Measurements from ENCODE around the gene BCAS3.
"Not testable (repeated sequence)": the region's sequence is repeated elsewhere in the genome, so short reads cannot be mapped to it uniquely, and the experiment has no call there.

BCAS3 gene

GRCh38 chr17:60802377-60802776, 124.7 kb downstream of the BCAS3 start:
- Histone ChIP-seq H4K20me1 (ENCODE audit: control insufficient read depth, insufficient read depth, low read depth, low read length) (no peaks in the 10 kb centered on the region), H3K4me1 (ENCODE audit: control insufficient read depth, low read length) (no peaks in the 10 kb centered on the region), H3K27ac (ENCODE audit: low read depth, low read length) (no peak overlapping the region), H3F3A (ENCODE audit: control insufficient read depth, insufficient read depth) (no peaks in the 10 kb centered on the region), H3K79me2 (ENCODE audit: control insufficient read depth, low read length) (no peaks in the 10 kb centered on the region), H3K9me2 (replicated peaks; ENCODE audit: control insufficient read depth, low read length) (no peaks in the 10 kb centered on the region), H3K9me3 (ENCODE audit: control insufficient read depth, insufficient read depth, low read length) (no peaks in the 10 kb centered on the region), H3K36me3 (ENCODE audit: control insufficient read depth, low read length) (no peaks in the 10 kb centered on the region), H3K4me3 (ENCODE audit: low read length) (no peak overlapping the region), H3K4me2 (ENCODE audit: low read length) (no peak overlapping the region), H3K27me3 (ENCODE audit: control insufficient read depth, low read length) (no peaks in the 10 kb centered on the region)
- no peak for TF ChIP-seq CTCF (IDR thresholded peaks at IDR 0.05; ENCODE audit: low read depth, low read length, poor library complexity, severe bottlenecking)
- no peak for TF ChIP-seq EZH2phosphoT487 (IDR thresholded peaks at IDR 0.05; ENCODE audit: borderline replicate concordance, low read length)

GRCh38 chr17:60803059-60803458, 125.4 kb downstream of the BCAS3 start:
- Histone ChIP-seq H3K4me3 (ENCODE audit: low read length) (no peak overlapping the region), H4K20me1 (ENCODE audit: control insufficient read depth, insufficient read depth, low read depth, low read length) (no peaks in the 10 kb centered on the region), H3F3A (ENCODE audit: control insufficient read depth, insufficient read depth) (no peaks in the 10 kb centered on the region), H3K27me3 (ENCODE audit: control insufficient read depth, low read length) (no peaks in the 10 kb centered on the region), H3K27ac (ENCODE audit: low read depth, low read length) (no peak overlapping the region), H3K4me2 (ENCODE audit: low read length) (no peak overlapping the region), H3K79me2 (ENCODE audit: control insufficient read depth, low read length) (no peaks in the 10 kb centered on the region), H3K36me3 (ENCODE audit: control insufficient read depth, low read length) (no peaks in the 10 kb centered on the region), H3K4me1 (ENCODE audit: control insufficient read depth, low read length) (no peaks in the 10 kb centered on the region), H3K9me3 (ENCODE audit: control insufficient read depth, insufficient read depth, low read length) (no peaks in the 10 kb centered on the region), H3K9me2 (replicated peaks; ENCODE audit: control insufficient read depth, low read length) (no peaks in the 10 kb centered on the region)
- TF ChIP-seq CTCF (IDR thresholded peaks at IDR 0.05; ENCODE audit: low read depth, low read length, poor library complexity, severe bottlenecking) (no peak), EZH2phosphoT487 (IDR thresholded peaks at IDR 0.05; ENCODE audit: borderline replicate concordance, low read length) (no peak)

- Histone ChIP-seq H4K20me1 (ENCODE audit: control insufficient read depth, insufficient read depth, low read depth, low read length) (no peaks in the 10 kb centered on the region), H3K79me2 (ENCODE audit: control insufficient read depth, low read length) (no peaks in the 10 kb centered on the region), H3K4me1 (ENCODE audit: control insufficient read depth, low read length) (no peaks in the 10 kb centered on the region), H3K4me2 (ENCODE audit: low read length) (no peak overlapping the region), H3K36me3 (ENCODE audit: control insufficient read depth, low read length) (no peaks in the 10 kb centered on the region), H3K4me3 (ENCODE audit: low read length) (no peak overlapping the region), H3K9me2 (replicated peaks; ENCODE audit: control insufficient read depth, low read length) (no peaks in the 10 kb centered on the region), H3K27me3 (ENCODE audit: control insufficient read depth, low read length) (no peaks in the 10 kb centered on the region), H3F3A (ENCODE audit: control insufficient read depth, insufficient read depth) (no peaks in the 10 kb centered on the region), H3K9me3 (ENCODE audit: control insufficient read depth, insufficient read depth, low read length) (no peaks in the 10 kb centered on the region), H3K27ac (ENCODE audit: low read depth, low read length) (no peak overlapping the region)
- TF ChIP-seq CTCF (IDR thresholded peaks at IDR 0.05; ENCODE audit: low read depth, low read length, poor library complexity, severe bottlenecking) (no peak), EZH2phosphoT487 (IDR thresholded peaks at IDR 0.05; ENCODE audit: borderline replicate concordance, low read length) (no peak)
Observed at GRCh38 chr17:60804831-60805230, 127.2 kb downstream of the BCAS3 start.

- Histone ChIP-seq H3K4me3 (ENCODE audit: low read length) (no peak overlapping the region), H3K36me3 (ENCODE audit: control insufficient read depth, low read length) (no peaks in the 10 kb centered on the region), H3K27ac (ENCODE audit: low read depth, low read length) (no peak overlapping the region), H3K4me1 (ENCODE audit: control insufficient read depth, low read length) (no peaks in the 10 kb centered on the region), H3K9me2 (replicated peaks; ENCODE audit: control insufficient read depth, low read length) (no peaks in the 10 kb centered on the region), H3F3A (ENCODE audit: control insufficient read depth, insufficient read depth) (no peaks in the 10 kb centered on the region), H3K9me3 (ENCODE audit: control insufficient read depth, insufficient read depth, low read length) (no peaks in the 10 kb centered on the region), H4K20me1 (ENCODE audit: control insufficient read depth, insufficient read depth, low read depth, low read length) (no peaks in the 10 kb centered on the region), H3K4me2 (ENCODE audit: low read length) (no peak overlapping the region), H3K79me2 (ENCODE audit: control insufficient read depth, low read length) (no peaks in the 10 kb centered on the region), H3K27me3 (ENCODE audit: control insufficient read depth, low read length) (no peaks in the 10 kb centered on the region)
- no peak for TF ChIP-seq CTCF (IDR thresholded peaks at IDR 0.05; ENCODE audit: low read depth, low read length, poor library complexity, severe bottlenecking)
- TF ChIP-seq EZH2phosphoT487 (IDR thresholded peaks at IDR 0.05; ENCODE audit: borderline replicate concordance, low read length): no peak
Observed at GRCh38 chr17:60809421-60809820, 131.8 kb downstream of the BCAS3 start.

- H3K4me1 ChIP-seq (ENCODE audit: control insufficient read depth, low read length); H3K4me2 ChIP-seq (ENCODE audit: low read length); H3K27me3 ChIP-seq (ENCODE audit: control insufficient read depth, low read length); H4K20me1 ChIP-seq (ENCODE audit: control insufficient read depth, insufficient read depth, low read depth, low read length); H3K27ac ChIP-seq (ENCODE audit: low read depth, low read length); H3K9me2 ChIP-seq (replicated peaks; ENCODE audit: control insufficient read depth, low read length); H3F3A ChIP-seq (ENCODE audit: control insufficient read depth, insufficient read depth); H3K36me3 ChIP-seq (ENCODE audit: control insufficient read depth, low read length); H3K4me3 ChIP-seq (ENCODE audit: low read length); H3K9me3 ChIP-seq (ENCODE audit: control insufficient read depth, insufficient read depth, low read length); H3K79me2 ChIP-seq (ENCODE audit: control insufficient read depth, low read length): not testable (repeated sequence)
Observed at GRCh38 chr17:60814941-60815340, 137.3 kb downstream of the BCAS3 start.

Data from DOHH2 (cell line).